DND-41 (cell line): ENCODE data around the gene FBXO39.

Experiments
- ATAC-seq: fragments of 200-7000 bp; cut with Tn5 transposase; 3 replicates; pipeline ENCODE4 v1.9.1; 2021; ENCODE audit warnings: low read depth; ENCODE audit not compliant: insufficient read depth
- DNase-seq: peaks from one replicate; pipeline ENCODE4 v3.0.0-alpha.2; 2020
- H2AFZ ChIP-seq: 2 replicates; pipeline ENCODE4 v1.6.0; 2012; ENCODE audit warnings: low read depth, low read length
- H3K27ac ChIP-seq: 2 replicates; pipeline ENCODE4 v1.5.1; 2012; ENCODE audit warnings: low read length, inconsistent platforms
- H3K27me3 ChIP-seq: fragments of 200-600 bp; sonication (generic); 2 replicates; pipeline ENCODE4 v1.6.0; 2012; ENCODE audit warnings: low read length, mild to moderate bottlenecking, inconsistent platforms; ENCODE audit not compliant: insufficient read depth, poor library complexity
- H3K36me3 ChIP-seq: 2 replicates; pipeline ENCODE4 v1.5.1; 2012; ENCODE audit warnings: low read length, inconsistent platforms; ENCODE audit not compliant: insufficient read depth
- H3K4me1 ChIP-seq: 2 replicates; pipeline ENCODE4 v1.5.1; 2012; ENCODE audit warnings: mild to moderate bottlenecking, low read length; ENCODE audit not compliant: insufficient read depth
- H3K4me2 ChIP-seq: 2 replicates; pipeline ENCODE4 v1.6.0; 2012; ENCODE audit warnings: mild to moderate bottlenecking, moderate library complexity, low read length, inconsistent platforms; ENCODE audit not compliant: insufficient read depth
- H3K4me3 ChIP-seq, 2 experiments: fragments of 200-600 bp in 1 of 2; shearing (Covaris generic) in 1 of 2; 2 replicates each; pipeline ENCODE4 v1.5.1; 2012 to 2016; ENCODE audit warnings: inconsistent platforms in 2 of 2, low read length in 2 of 2, mild to moderate bottlenecking in 2 of 2, low read depth in 1 of 2, moderate library complexity in 1 of 2
- H3K79me2 ChIP-seq: 2 replicates; pipeline ENCODE4 v1.6.0; 2012; ENCODE audit warnings: low read length, inconsistent platforms; ENCODE audit not compliant: insufficient read depth
- H3K9ac ChIP-seq: 2 replicates; pipeline ENCODE4 v1.6.0; 2012; ENCODE audit warnings: low read depth, mild to moderate bottlenecking, inconsistent platforms, low read length, moderate library complexity
- H3K9me3 ChIP-seq: 2 replicates; pipeline ENCODE4 v1.5.1; 2012; ENCODE audit warnings: low read length, moderate library complexity, mild to moderate bottlenecking, inconsistent platforms; ENCODE audit not compliant: insufficient read depth, severe bottlenecking
- H4K20me1 ChIP-seq: 2 replicates; pipeline ENCODE4 v1.6.0; 2012; ENCODE audit warnings: low read length; ENCODE audit not compliant: insufficient read depth
- CTCF ChIP-seq: IDR thresholded peaks from 2 replicates; pipeline ENCODE4 v1.5.1; 2012; ENCODE audit warnings: borderline replicate concordance, low read length, moderate library complexity, mild to moderate bottlenecking; ENCODE audit not compliant: poor library complexity, severe bottlenecking; ENCODE audit errors: extremely low read depth
- EZH2 ChIP-seq: IDR thresholded peaks from 3 replicates; pipeline ENCODE4 v1.6.1; 2012; ENCODE audit warnings: borderline replicate concordance, low read depth, mild to moderate bottlenecking, moderate library complexity, low read length, inconsistent platforms; ENCODE audit not compliant: severe bottlenecking

FBXO39 gene

DNA sequence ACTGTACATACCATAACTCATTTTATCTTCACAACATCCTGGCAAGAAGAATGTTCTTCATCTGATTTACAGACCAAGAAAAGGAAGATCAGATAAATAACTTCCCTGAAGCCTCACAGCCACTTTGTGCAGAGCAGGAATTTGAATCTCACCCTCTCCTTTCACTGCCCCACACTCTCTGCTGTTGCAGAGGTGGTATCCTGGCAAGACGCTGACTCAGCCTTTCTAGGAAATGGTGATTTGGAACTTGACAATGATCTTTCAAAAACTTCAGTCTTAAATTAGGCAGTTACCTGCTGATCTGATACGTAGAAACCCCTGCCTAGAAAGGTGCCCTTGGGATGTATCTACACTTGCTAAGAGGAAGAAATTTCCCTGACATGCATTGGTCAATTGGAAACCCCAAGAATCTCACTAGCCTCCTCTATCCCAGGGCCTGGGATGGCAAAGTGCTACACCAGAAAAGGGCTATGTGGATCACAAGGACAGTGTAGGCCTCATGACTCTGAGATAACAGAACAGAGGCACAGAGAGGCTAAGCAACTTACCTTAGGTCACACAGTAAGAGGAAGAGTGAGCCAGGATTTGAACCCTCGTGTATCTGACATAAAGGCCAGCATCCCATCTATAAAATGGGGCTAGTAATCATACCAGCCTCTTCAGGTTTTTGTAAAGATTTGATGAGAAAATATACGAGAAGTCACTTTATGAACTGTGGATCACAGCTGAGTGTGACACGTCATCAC is 17.9 kb downstream of the FBXO39 start:
- no peak for ATAC-seq

GRCh38 chr17:6796017-6796886 is 20.2 kb downstream of the FBXO39 start:
- H3K4me1 ChIP-seq: no peaks in the 10 kb centered on the region
- H3K27me3 ChIP-seq: peaks cover 6% of the 10 kb centered on the region
- H2AFZ ChIP-seq: no peak overlapping the region
- no peak for TF ChIP-seq EZH2
- no peak for TF ChIP-seq CTCF
- H4K20me1 ChIP-seq: no peaks in the 10 kb centered on the region
- no peak overlapping the region for H3K4me2 ChIP-seq
- no peak overlapping the region for H3K4me3 ChIP-seq
- H3K79me2 ChIP-seq: no peaks in the 10 kb centered on the region
- ATAC-seq: no peak
- H3K9me3 ChIP-seq: no peaks in the 10 kb centered on the region
- DNase-seq: no peak
- H3K9ac ChIP-seq: no peak overlapping the region
- H3K36me3 ChIP-seq: no peaks in the 10 kb centered on the region
- no peak overlapping the region for H3K27ac ChIP-seq

More for the DNA sequence above, 17.9 kb downstream of the FBXO39 start:
- no peak overlapping the region for H2AFZ ChIP-seq
- no peaks in the 10 kb centered on the region for H3K9me3 ChIP-seq
- peaks cover 16% of the 10 kb centered on the region for H3K27me3 ChIP-seq
- H3K79me2 ChIP-seq: no peaks in the 10 kb centered on the region
- H3K4me1 ChIP-seq: no peaks in the 10 kb centered on the region
- TF ChIP-seq CTCF (no peak), EZH2 (no peak)
- no peak overlapping the region for H3K4me2 ChIP-seq
- H3K4me3 ChIP-seq: no peak overlapping the region
- DNase-seq: no peak
- no peak overlapping the region for H3K9ac ChIP-seq
- H3K27ac ChIP-seq: no peak overlapping the region
- H4K20me1 ChIP-seq: no peaks in the 10 kb centered on the region
- no peaks in the 10 kb centered on the region for H3K36me3 ChIP-seq

DNA sequence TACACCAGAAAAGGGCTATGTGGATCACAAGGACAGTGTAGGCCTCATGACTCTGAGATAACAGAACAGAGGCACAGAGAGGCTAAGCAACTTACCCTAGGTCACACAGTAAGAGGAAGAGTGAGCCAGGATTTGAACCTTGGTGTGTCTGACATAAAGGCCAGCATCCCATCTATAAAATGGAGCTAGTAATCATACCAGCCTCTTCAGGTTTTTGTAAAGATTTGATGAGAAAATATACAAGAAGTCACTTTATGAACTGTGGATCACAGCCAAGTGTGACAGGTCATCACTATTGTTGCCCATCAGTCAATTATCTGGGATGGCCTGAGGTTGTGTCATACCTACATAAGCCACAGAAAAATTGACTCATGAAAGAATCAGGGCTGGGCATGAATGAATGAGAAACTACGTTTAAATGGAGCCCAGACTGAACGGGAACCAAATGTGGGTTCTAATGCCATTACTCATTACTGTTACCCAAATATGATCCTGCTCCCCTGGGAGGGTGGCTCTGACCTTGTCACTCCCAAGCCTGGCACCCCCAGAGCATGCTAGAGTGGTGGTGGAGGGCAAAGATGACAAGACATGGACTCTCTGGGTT is 21.0 kb downstream of the FBXO39 start:
- Histone ChIP-seq H3K4me1 (no peaks in the 10 kb centered on the region), H3K27ac (no peak overlapping the region), H3K4me2 (no peak overlapping the region), H3K9ac (no peak overlapping the region), H2AFZ (no peak overlapping the region), H3K9me3 (no peaks in the 10 kb centered on the region), H3K27me3 (peaks cover 6% of the 10 kb centered on the region), H3K4me3 (no peak overlapping the region), H3K79me2 (no peaks in the 10 kb centered on the region), H4K20me1 (no peaks in the 10 kb centered on the region), H3K36me3 (no peaks in the 10 kb centered on the region)
- TF ChIP-seq CTCF (no peak), EZH2 (no peak)
- no peak for DNase-seq
- ATAC-seq: no peak
